Lung (tissue), 12 donors: ENCODE measurements around the gene AXIN2. TPM values are rescaled to one million over a fixed set of nuclear protein-coding genes. Genes with fewer than 3 reads are reported as not detected.

Experiments
- ATAC-seq: fragments of 200-7000 bp; cut with Tn5 transposase; one replicate; pipeline ENCODE4 v1.9.1; 2020; ENCODE audit warnings: moderate number of reproducible peaks; ENCODE audit not compliant: insufficient read depth, low FRiP score
- DNase-seq, 3 donors: peaks; one replicate each; pipeline ENCODE4 v3.0.0-alpha.2; 2013 to 2017
- H3K27ac ChIP-seq, 2 donors: one replicate each; pipeline ENCODE4 v1.5.1; 2013; ENCODE audit warnings: mild to moderate bottlenecking in 2 of 2, moderate library complexity in 2 of 2, control low read depth in 1 of 2, inconsistent platforms in 1 of 2, low read depth in 1 of 2, low read length in 1 of 2
- H3K27me3 ChIP-seq, 3 donors: one replicate each; pipeline ENCODE4 v1.5.1; 2013; ENCODE audit warnings: low read length in 2 of 3; ENCODE audit not compliant: control insufficient read depth in 3 of 3, insufficient read depth in 3 of 3
- H3K36me3 ChIP-seq, 4 donors: one replicate each; pipeline ENCODE4 v1.5.1; 2013; ENCODE audit warnings: low read length in 4 of 4, mild to moderate bottlenecking in 1 of 4, moderate library complexity in 1 of 4; ENCODE audit not compliant: control insufficient read depth in 4 of 4, insufficient read depth in 4 of 4
- H3K4me1 ChIP-seq, 5 donors: one replicate each; pipeline ENCODE4 v1.5.1; 2013; ENCODE audit warnings: low read length in 5 of 5, mild to moderate bottlenecking in 2 of 5, moderate library complexity in 1 of 5; ENCODE audit not compliant: control insufficient read depth in 5 of 5, insufficient read depth in 5 of 5
- H3K4me3 ChIP-seq: one replicate; pipeline ENCODE4 v1.5.1; 2013; ENCODE audit warnings: mild to moderate bottlenecking, control low read depth, moderate library complexity
- H3K9ac ChIP-seq, 2 donors: one replicate each; pipeline ENCODE4 v1.5.1; 2013; ENCODE audit warnings: low read length in 2 of 2, control low read depth in 1 of 2; ENCODE audit not compliant: insufficient read depth in 1 of 2
- H3K9me3 ChIP-seq, 4 donors: one replicate each; pipeline ENCODE4 v1.5.1; 2013; ENCODE audit warnings: low read length in 3 of 4, mild to moderate bottlenecking in 1 of 4, moderate library complexity in 1 of 4; ENCODE audit not compliant: control insufficient read depth in 4 of 4, insufficient read depth in 3 of 4
- WGBS, 2 donors: extraction: QIAGEN DNeasy Blood & Tissue Kit; methylation state at CpG; one replicate each; pipeline ENCODE4 v1.1.7; 2013; 5-methylcytosine and 5-hydroxymethylcytosine counted together
- polyA plus RNA-seq, 2 donors: library from polyadenylated mRNA; stranded (reverse); fragments of 200-250 nt; gene quantifications; one replicate each; pipeline ENCODE4 v1.2.1, GENCODE V29; 2013
- total RNA-seq, 2 donors: library from RNA; depleted of rRNA in 1 of 2; stranded (reverse); fragments of >200 nt in 1 of 2; gene quantifications; one replicate each; pipeline ENCODE4 v1.2.1, GENCODE V29; 2014 to 2021
- TF ChIP-seq, protein P1 (sequence below): IDR thresholded peaks from 2 replicates; pipeline ENCODE4 v1.5.1; 2012; ENCODE audit warnings: mild to moderate bottlenecking; ENCODE audit errors: control extremely low read depth, extremely low read depth
- donor health status: control.
- donor health status: control.
- donor health status: Bipolar disorder and iron deficiency.
- donor health status: healthy.
- donor health status: DM: yes; HTN: yes; CAD: no.

AXIN2 gene
- total and polyA plus RNA-seq, 4 donors, result 13.0 to 127 (median 36.8) TPM

DNA sequence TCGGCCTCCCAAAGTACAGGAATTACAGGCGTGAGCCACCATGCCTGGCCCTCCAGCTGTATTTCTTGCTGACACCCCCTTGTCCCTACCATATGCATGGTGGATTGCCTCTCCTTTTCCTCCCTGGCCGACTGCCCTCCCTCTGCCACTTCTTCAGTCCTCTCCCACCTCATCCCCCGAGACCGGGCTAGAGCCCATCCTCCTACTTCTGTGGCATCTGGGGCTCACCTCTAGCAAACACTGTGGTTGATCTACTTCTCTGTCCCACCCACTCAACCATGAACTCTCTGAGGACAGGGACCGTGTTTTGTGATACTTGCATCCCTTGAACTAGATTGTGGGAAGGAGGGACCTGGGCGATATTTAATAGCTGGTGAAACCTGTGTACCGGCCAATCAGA is 7.5 kb upstream of the AXIN2 start:
- H3K27ac ChIP-seq, result no peak overlapping the region
- ATAC-seq, result no peak
- H3K27me3 ChIP-seq, result no peaks in the 10 kb centered on the region
- no peak overlapping the region for H3K4me3 ChIP-seq
- peaks cover 0 to 8% (median 0%) of the 10 kb centered on the region in 5 donors for H3K4me1 ChIP-seq
- no peak overlapping the region for H3K9ac ChIP-seq
- 91 to 93% methylated on average over 8 of the region's 8 CpGs for WGBS, 2 donors
- H3K36me3 ChIP-seq, result no peaks in the 10 kb centered on the region
- DNase-seq, result no peak
- H3K9me3 ChIP-seq, result no peaks in the 10 kb centered on the region
- TF ChIP-seq, protein P1, sequence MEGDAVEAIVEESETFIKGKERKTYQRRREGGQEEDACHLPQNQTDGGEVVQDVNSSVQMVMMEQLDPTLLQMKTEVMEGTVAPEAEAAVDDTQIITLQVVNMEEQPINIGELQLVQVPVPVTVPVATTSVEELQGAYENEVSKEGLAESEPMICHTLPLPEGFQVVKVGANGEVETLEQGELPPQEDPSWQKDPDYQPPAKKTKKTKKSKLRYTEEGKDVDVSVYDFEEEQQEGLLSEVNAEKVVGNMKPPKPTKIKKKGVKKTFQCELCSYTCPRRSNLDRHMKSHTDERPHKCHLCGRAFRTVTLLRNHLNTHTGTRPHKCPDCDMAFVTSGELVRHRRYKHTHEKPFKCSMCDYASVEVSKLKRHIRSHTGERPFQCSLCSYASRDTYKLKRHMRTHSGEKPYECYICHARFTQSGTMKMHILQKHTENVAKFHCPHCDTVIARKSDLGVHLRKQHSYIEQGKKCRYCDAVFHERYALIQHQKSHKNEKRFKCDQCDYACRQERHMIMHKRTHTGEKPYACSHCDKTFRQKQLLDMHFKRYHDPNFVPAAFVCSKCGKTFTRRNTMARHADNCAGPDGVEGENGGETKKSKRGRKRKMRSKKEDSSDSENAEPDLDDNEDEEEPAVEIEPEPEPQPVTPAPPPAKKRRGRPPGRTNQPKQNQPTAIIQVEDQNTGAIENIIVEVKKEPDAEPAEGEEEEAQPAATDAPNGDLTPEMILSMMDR, result no peak

GRCh38 chr17:65567566-65567965 is 6.1 kb upstream of the AXIN2 start:
- Histone ChIP-seq H3K27ac (no peak overlapping the region), H3K4me3 (no peak overlapping the region), H3K27me3 (no peaks in the 10 kb centered on the region), H3K9me3 (no peaks in the 10 kb centered on the region), H3K4me1 (peaks cover 0 to 12% (median 0%) of the 10 kb centered on the region in 5 donors), H3K9ac (no peak overlapping the region), H3K36me3 (no peaks in the 10 kb centered on the region)
- TF ChIP-seq, protein P1, result no peak
- ATAC-seq, result no peak
- 93 to 95% methylated on average over 12 of the region's 12 CpGs for WGBS, 2 donors
- no peak for DNase-seq

- DNase-seq (no peak), ATAC-seq (no peak)
- peaks cover 0 to 20% (median 3%) of the 10 kb centered on the region in 5 donors for H3K4me1 ChIP-seq
- no peak overlapping the region for H3K4me3 ChIP-seq
- TF ChIP-seq, protein P1, result no peak
- H3K9ac ChIP-seq, result no peak overlapping the region
- H3K36me3 ChIP-seq, result no peaks in the 10 kb centered on the region
- no peaks in the 10 kb centered on the region for H3K27me3 ChIP-seq
- no peak overlapping the region for H3K27ac ChIP-seq
- 96 to 99% methylated on average over 4 of the region's 4 CpGs for WGBS, 2 donors
- H3K9me3 ChIP-seq, result no peaks in the 10 kb centered on the region
Observed at GRCh38 chr17:65565559-65565958, 4.1 kb upstream of the AXIN2 start.

DNA sequence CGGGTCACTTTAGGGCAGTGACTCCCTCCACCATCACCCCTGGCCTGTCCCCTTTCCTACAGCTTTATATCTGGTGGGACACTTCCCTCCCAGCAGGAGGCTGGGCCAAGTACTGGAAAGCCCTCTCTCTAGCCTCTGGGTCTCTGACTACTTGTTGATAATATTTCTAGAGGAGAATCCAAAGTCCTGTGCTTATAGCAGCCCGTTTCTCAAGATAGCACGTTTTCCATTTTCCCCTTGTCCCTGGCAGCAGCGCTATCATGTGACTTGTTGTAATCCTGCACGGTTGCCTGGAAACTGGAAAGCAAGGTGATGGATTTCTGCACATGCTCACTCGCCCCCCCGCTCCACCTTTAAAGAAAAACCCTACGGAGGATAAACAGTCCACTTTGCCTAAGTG is 3.3 kb upstream of the AXIN2 start:
- H3K27ac ChIP-seq, result peak overlapping the region in 1 of 2 donors; percentile 46
- no peaks in the 10 kb centered on the region for H3K9me3 ChIP-seq
- H3K27me3 ChIP-seq, result no peaks in the 10 kb centered on the region
- no peak overlapping the region for H3K9ac ChIP-seq
- no peak for ATAC-seq
- H3K4me1 ChIP-seq, result peaks cover 0 to 20% (median 3%) of the 10 kb centered on the region in 5 donors
- no peak overlapping the region for H3K4me3 ChIP-seq
- 57 to 59% methylated on average over 8 of the region's 8 CpGs for WGBS, 2 donors
- peak; percentile 77 to 90 (median 89) for DNase-seq
- TF ChIP-seq, protein P1, result no peak
- no peaks in the 10 kb centered on the region for H3K36me3 ChIP-seq
